ENCODE results near the gene C12orf56.
A peak's percentile ranks its signal among the peaks of the same experiment; 100 is the strongest.
"Not testable (repeated sequence)": the region's sequence is repeated elsewhere in the genome, so short reads cannot be mapped to it uniquely, and the experiment has no call there.

The C12orf56 gene

DNA sequence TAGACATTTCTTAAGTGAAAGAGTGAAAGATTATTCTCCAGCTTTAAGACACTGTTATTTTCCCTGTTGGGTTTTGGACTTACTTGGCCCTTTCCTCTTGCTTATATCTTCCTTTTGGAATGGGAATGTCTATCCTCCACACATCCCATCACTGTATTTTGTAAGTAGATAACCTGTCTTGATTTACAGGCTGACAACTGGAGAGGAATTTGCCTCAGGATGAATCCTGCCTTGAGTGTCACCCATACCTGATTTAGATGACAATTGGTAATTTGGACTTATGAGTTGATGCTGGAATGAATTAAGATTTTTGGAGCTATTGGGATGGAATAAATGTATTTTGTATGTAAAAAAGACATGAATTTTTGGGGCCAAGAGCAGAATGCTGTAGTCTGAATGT lies 94.3 kb downstream of the C12orf56 start:
- no peak for DNase-seq

DNA sequence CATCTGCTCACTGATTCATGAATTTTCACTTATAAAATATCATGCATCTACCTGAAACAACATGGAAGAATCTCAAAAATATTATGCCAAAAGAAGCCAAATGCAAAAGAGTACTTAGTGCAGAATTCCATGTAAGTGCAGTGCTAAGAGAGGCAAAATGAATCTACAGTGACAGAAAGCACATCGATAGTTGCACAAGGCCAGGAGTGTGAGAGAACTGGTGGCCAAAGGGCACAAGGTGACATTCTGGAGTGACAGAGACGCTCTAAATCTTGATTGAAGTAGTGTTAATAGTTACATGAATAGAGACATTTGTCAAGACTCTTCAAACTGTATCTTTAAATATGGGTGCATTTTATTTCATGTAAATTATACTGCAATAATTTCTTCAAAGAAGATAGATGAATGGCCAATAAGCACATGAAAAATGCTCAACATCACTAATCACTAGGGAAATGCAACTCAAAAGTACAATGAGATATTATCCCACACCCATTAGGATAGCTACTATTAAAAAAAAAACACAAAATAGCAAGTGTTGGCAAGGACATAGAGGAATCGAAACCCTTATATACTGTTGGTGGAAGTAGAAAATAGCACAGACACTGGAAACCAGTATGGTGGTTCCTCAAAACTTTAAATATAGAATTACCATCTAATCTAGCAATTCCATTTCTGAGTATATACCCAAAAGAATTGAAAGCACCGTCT lies 96.7 kb downstream of the C12orf56 start:
- no peak for DNase-seq

DNA sequence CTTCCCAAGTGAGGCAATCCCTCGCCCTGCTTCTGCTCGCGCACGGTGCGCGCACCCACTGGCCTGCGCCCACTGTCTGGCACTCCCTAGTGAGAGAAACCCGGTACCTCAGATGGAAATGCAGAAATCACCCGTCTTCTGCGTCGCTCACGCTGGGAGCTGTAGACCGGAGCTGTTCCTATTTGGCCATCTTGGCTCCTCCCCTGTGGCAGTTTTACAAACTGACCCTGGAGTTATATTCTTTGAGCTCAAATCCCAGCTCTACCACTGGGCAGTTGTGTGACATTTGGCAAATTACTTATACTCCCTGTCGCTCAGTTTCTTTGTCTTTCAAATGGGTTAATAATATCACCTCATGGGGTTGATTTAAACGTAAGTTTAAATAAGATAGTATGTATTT lies 97.4 kb downstream of the C12orf56 start:
- DNase-seq = not testable (repeated sequence)

DNA sequence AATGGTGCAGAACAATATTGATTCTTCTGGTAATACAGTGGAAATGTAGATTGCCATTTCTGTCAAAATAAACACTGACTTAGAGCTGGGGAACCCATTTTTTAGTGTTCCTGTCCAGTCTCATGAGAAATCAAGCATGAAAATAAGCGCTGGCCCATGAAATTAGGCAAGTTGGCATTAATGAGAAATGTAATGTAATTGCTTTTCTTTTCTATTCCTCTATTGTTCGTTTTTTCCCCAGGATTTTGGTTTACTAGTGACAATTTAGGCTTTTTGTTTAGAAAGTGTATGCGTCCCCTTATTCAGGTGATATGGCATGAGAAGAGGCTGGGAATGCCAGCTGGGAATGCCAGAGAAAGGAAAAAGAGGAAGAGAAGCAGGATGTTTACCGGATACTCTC lies 104.0 kb downstream of the C12orf56 start:
- DNase-seq = no peak

DNA sequence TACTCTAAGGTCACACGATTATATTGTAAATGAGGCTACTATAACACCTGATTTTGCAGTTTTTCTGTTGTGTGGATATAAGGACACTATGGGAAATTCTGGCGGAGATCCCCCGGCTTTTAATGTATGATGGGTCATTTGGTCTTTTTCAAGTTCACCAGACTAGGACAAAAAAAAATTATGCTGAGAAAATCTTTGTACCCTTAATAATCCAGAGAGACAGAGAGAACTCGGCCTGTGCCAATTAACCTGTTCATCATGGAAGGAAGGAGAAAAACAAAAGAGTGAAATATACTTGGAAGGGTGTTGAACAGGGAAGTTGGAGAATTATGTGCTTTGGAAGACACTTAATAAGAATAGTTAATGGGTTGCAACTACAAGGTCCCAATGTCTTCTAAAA lies 106.3 kb downstream of the C12orf56 start:
- no peak for DNase-seq

DNA sequence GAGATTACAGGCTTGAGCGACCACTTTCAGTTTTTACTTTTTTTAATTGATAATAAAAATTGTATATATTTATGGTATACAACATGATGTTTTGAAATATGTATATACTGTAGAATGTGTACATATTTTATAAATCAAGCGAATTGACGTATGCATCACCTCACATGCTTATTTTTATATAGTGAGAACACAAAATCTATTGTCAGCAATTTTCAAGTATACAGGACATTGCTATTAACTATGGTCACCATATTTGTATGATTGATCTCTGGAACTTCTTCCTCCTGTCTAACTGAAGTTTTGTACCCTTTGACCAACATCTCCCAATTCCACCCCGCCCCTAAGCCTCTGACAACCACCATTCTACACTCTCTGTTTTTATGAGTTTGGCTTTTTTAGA lies 112.1 kb downstream of the C12orf56 start:
- no peak for DNase-seq

DNA sequence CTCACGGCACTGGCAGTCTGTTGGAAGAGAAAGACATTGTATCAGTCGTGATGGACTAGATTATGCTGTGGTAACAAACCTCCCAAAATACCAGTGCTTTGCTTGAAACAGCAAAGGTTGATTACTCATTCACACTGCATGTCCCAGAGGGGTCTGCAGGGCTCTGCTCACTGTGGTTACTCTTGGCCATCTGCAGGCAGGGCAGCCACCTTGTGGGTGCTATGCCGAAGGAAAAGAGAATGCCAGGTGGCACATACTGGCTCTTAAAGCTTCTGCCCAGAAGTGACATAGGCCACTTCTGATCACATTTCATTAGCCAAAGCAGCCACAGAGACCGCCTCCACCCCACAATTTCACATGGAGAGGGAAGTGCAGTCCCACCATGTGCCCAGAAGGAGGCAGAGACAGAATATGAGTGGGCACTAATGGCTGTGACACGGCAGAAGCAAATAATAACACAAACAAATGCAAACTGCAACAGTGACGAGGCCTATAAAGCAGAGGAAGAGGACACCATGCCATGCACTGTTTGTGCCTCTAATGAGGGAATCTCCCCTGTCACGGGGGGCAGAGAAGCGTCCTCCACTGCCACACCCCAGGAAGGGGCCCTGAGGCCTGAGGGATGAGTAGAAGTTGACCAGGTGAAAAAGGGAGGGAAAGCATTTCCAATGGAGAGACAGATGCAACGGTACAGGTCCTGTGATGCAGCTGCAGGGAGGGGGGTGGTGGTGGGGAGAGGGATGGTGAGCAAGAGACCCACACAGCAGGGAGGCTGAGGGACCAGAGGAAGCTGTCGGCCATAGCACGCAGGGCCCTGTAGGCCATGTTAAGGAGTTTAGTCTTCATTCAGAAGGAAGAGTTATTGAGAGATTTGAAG lies 116.8 kb downstream of the C12orf56 start:
- DNase-seq = no peak

DNA sequence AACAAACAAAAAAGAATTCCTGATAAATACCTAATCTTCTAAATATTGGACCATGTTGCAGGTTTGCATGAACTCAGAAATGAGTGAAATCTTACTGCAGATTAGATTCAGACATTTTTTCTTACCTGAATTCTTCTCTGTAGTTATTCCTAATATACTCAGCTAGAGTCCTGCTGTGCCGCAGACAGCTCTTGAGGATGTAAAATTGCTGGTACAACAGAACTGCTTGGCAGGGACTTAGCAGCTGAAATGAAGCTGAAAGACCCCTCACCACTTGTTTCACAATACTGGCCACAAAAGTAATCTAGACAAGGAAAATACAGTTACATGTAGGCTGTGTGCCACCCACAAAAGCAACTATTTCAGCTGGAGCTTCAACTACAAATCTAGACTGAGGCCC lies 120.1 kb downstream of the C12orf56 start:
- DNase-seq = no peak

DNA sequence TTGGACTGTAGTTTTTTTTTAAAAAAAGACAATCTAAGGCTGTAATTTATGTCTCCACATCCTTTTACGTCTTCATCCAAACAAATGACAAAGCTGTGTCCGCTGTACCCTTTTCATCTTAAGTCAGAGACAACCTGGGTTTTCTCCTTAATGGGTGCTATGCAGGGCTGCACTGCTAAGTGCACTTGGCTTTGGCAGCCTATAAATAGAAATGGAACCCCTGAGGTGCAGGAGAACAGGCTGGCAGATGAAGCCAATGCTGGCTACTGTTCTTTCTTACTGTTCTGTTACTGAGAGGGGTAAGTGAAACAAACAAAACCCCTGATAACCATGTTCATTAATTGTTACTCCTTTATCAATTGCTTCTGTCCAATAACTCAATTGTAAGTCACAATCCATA lies 121.4 kb downstream of the C12orf56 start:
- peak; percentile 18 for DNase-seq

DNA sequence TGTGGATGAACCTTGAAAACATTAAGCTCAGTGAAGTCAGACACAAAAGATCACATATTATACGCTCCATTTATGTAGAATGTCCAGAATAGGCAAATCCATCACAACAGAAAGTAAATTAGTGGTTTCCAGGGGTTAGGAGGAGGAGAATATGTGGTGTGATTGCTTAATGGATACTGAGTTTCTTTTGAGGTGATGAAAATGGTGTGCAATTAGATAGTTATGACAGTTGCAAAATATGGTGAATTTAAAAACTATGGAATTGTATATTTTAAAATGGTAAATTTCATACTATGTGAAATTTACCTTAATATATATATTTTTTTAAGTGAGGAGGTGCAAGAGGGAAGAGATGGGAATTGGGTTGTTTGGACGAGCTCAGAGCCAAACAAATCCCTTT lies 122.1 kb downstream of the C12orf56 start:
- no peak for DNase-seq

DNA sequence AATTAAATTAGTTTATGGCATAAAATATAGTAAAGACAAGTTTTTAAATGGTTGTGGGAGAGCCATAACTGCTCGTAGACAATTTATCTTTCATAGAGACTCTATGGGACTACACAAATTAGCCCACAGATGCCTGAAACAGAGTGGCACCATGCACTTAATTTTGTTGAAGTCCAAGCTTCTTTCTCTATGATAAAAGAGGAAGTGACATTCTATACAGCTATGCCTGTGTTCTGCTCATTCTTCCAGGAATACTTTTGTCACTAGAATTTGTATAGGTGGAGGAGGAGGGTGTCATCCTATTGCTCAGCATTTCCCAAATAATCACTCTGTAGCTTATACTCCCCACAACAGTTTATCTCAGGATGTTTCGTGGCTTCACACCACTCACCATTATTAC lies 124.7 kb downstream of the C12orf56 start:
- DNase-seq = no peak

DNA sequence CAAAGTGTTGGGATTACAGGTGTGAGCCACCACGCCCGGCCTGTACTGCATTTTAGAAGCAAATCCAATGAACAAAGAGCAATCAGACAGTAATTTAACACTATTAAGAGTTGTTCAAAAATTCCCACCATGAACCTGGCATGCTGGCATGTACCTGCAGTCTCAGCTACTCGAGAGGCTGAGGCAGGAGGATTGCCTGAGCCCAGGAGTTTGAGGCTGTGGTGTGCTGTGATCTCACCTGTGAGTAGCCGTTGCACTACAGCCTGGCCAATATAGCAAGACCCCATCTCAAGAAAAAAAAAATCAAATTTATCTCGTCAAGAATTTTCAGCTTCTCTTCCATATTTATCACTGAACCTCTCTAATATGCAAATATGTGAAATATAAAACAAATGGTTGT lies 128.7 kb downstream of the C12orf56 start:
- DNase-seq = no peak

DNA sequence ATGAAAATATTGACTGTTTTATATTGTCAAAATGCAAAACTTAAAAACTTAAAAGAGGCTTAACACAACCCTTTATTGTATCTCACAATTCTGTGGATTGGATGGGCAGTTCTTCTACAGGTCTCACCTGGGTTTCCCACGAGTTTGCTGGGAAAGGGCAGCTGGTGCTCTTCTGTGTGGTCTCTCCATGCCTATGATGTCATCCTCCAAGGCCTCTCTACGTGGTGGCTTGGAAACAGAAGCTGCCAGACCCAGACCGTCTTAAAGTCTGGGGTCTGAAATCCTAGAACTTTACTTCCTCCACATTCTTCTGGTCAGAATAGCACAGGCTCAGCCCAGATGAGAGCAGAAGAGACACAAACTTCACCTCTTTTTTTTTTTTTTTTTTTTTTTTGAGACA lies 132.0 kb downstream of the C12orf56 start:
- no peak for DNase-seq

DNA sequence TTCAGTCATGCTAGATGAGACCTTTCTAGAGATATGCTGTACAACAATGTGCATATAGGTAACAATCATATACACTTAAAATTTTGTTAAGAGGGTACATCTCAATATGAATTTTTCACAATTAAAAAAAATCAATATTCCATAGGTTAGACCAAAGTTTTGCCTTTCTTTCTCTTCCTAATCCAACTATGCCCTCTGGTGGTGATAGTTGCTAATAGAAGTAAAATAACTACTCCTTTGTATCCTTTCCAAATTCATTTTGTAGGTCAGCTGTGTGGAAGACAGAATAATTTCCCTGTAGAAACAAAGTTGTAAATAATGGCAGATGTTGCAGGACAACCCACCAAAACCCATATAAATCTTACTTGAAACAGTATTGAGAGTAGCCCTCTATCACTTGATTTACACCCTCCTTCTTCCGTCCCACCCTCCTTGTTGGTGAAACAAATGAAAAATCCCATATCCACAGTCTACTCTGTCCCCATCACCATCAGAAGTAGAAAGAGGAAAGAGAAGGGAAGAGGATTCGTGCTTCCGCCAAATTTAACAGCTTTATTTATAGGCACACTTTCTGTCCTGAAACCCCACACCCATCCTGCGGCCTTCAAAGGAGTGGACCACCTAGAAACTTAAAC lies 134.3 kb downstream of the C12orf56 start:
- DNase-seq = peak; percentile 59

DNA sequence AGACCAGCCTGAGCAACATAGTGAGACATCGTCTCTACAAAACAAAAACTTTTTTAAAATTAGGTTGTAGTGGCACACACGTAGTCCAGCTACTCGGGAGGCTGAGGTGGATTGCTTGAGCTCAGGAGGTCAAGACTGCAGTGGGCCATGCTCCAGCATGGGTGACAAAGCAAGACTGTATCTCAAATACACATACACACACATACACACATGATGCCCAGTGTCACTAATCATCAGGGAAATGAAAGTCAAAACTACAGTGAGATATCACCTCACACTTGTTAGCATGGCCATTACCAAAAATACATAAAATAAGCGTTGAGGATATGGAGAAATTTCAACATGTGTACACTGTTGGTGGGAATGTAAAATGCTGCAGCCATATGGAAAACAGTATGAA lies 135.3 kb downstream of the C12orf56 start:
- DNase-seq = no peak

DNA sequence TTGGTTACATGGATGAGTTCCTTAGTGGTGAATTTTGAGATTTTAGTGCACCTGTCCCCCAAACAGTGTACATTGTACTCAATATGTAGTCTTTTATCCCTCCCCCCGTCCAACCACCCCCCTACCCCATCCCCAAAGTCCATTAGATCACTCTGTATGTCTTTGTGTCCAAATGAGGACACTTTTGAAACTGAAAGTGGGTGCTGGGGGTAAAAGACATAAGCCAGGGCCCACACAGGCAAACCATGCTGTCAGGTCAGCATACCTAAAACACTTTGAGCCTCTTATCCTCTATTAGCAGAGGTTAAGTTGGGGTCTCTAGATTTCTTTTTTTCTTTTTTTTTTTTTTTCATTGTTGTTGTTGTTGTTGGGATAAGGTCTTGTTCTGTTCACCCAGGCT lies 137.2 kb downstream of the C12orf56 start:
- DNase-seq = no peak

DNA sequence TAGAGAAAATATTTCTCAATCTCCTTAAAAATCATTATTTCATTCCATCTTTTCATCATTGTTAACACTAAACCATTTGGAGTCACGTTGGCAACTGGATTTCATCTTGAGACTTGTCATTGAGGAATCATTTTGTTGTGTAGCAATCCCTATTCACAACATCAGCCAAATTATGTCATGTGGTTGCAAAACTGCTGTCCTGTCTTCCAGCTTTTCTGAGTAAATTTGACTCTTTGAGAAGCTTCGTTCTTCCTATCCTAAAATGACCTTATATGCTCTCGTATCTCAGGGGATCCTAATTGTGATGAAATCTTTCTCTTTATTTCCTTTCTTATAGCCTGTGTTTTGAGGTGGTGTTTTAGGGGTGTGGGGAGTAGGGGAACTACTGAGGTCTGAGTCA lies 137.9 kb downstream of the C12orf56 start:
- DNase-seq = no peak

DNA sequence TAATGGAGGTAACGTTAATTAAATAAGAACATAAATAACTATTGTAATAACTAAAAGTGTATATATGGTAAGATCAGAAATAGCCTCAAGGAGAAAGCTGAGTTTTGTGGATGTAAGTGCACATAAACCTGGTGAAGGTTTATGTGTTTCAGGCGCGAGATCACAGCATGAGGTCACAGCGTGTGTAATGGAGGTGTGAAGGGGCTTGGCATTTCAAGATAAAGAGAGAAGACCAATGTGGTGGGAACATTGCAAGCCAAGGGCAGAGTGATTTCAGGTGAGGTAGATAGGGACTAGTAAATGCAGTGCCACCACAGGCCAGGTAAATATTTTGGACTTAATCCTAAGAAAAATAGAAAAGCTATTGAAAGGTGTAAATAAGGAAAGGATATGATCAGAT lies 146.7 kb downstream of the C12orf56 start:
- DNase-seq = no peak

DNA sequence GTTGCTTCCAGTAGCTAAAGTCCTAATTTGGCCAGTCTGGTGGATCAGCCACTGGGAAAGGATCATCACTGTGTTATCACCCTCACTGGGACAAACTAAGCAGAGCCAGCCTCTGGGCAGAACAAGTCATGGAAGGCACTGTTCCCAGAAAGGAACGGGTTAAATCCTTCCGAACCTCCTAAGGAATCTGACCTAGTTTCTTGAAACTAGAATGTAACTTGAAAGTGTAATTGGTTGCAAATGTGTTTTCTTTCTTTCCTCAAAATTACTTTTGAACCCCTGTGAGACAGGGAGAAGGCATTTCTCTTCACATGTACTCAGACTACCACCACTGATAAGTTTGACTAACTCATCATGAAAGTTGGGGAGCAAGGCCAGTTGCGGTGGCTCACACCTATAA lies 149.8 kb downstream of the C12orf56 start:
- no peak for DNase-seq

DNA sequence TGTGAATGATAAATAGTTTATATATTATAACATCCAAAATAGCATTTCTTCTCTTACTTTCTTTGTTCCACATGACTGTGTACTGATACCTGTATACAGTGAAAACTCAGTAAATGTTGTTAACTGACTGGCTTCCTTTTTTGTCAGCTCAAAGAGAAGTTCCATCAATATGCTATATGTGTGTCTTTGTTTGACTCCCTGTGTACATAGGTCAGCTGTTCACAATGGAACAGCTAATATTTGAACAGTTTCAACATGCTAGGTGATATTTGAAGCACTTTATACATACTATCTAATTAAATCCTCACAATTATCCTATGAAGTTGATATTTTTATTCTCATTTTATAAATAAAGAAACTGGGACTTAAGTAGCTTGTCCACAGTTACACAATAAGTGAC lies 153.2 kb downstream of the C12orf56 start:
- no peak for DNase-seq

DNA sequence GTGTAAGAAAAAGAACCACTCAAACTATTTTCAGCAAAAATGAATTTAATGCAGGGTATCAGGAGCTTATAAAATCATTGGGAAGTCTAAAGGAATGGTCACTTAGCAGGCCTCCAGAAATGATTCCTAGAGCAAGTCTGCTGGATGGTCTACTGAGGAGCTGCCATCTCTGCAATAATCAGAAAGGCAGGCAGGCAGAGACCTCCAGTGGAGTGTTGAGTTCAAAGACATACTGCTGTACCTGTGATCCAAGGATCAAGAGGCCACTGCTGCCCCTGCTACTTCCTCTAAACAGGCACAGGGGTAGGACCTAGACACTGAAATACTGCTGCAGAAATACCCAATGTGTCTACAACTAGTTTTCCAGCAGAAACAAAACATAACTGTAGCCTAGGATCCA lies 154.0 kb downstream of the C12orf56 start:
- DNase-seq = no peak

DNA sequence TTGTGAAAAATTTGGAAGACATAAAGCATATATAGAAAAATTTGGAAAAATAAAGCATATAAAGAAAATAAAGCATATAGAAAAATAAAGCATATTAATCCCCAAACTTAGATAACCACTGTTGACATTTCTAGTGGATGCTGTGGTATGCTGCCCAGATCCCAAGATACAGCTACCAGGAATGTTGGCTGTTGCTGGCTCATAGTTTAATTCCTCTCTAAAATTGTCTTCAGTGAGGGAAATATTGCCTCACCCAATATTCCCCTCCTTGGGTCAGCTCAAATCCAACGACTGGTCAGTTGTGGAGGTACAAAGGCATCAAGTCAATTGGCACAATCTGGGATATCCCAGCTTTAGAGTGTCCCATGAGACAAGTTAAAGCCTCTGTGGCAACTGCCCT lies 158.4 kb downstream of the C12orf56 start:
- no peak for DNase-seq

DNA sequence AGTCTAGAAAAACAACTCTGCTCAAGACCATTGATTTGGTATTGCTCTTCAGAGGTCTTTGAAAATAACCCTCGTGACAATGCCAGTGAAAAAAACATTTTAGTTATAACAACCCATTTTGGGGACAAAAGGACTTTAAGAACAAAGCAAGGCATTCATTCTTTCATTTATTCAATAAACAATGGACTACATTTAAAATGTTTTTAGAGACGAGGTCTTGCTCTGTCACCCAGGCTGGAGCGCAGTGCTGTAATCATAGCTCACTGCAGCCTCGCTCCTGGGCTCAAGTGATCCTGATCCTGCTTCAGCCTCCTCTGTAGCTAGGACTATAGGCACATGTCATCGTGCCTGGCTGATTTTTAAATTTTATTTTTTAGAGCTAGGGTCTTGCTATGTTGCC lies 160.8 kb downstream of the C12orf56 start:
- DNase-seq = no peak

DNA sequence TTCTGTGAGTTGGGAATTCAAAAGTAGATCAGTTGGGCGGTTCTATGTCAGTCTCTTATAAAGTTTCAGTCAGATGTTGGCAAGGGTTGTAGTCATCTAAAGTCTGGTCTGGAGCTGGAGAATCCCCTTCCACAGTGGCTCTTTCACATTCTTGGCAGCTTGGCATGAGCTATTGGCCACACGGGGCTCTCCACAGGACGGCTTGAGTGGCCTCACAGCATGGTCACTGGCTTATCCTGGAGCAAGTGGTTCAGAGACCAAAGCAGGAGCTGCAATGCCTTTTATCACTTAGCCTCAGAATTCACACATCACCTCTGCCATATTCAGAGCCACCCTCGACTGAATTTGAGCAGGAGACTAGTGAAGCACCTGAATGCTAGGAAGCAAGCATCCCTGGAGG lies 161.3 kb downstream of the C12orf56 start:
- DNase-seq = no peak
